Thoracic aorta (tissue), 2 donors: ENCODE measurements around the gene SUN5. TPM values are rescaled to one million over a fixed set of nuclear protein-coding genes. Genes with fewer than 3 reads are reported as not detected.

Experiments
- ATAC-seq: fragments of 150-250 bp; one replicate; pipeline ENCODE4 v1.8.0; 2017; ENCODE audit warnings: low read depth; ENCODE audit not compliant: insufficient number of reproducible peaks, low FRiP score
- DNase-seq: peaks from one replicate; pipeline ENCODE4 v3.0.0-alpha.2; 2020; ENCODE audit warnings: low spot score
- H3K27ac ChIP-seq, 2 donors: fragments of 200-600 bp; sonication (generic); 1 replicate in 1 of 2; 2 replicates in 1 of 2; pipeline ENCODE4 v1.5.1; 2016; ENCODE audit warnings: mild to moderate bottlenecking in 2 of 2, moderate library complexity in 2 of 2
- H3K27me3 ChIP-seq: fragments of 200-600 bp; sonication (generic); replicated peaks from 2 replicates; pipeline ENCODE4 v1.6.0; 2016; ENCODE audit warnings: mild to moderate bottlenecking; ENCODE audit not compliant: insufficient read depth
- H3K36me3 ChIP-seq: fragments of 200-600 bp; sonication (generic); one replicate; pipeline ENCODE4 v1.5.1; 2016
- H3K4me1 ChIP-seq, 2 donors: fragments of 200-600 bp; sonication (generic); 1 replicate in 1 of 2; 2 replicates in 1 of 2; pipeline versions ENCODE4 v1.5.1 to v1.6.0; 2016; ENCODE audit warnings: low read depth in 2 of 2, mild to moderate bottlenecking in 1 of 2; ENCODE audit not compliant: control insufficient read depth in 1 of 2
- H3K4me3 ChIP-seq: fragments of 200-600 bp; sonication (generic); 2 replicates; pipeline ENCODE4 v1.5.1; 2016; ENCODE audit warnings: mild to moderate bottlenecking
- H3K9me3 ChIP-seq: fragments of 200-600 bp; sonication (generic); 2 replicates; pipeline ENCODE4 v1.5.1; 2016
- total RNA-seq, 2 donors: library from RNA; depleted of rRNA; stranded (reverse); fragments of >200 nt; gene quantifications; one replicate each; pipeline versions ENCODE4 v1.1.0 to v1.2.3, GENCODE V29; 2016
- TF ChIP-seq, protein P1 (sequence below): fragments of 200-600 bp; sonication (generic); IDR thresholded peaks from one replicate; pipeline ENCODE4 v1.5.1; 2019; ENCODE audit warnings: antibody characterized with exemption

SUN5 gene
- total RNA-seq, 2 donors from 2014 or later: not detected

DNA sequence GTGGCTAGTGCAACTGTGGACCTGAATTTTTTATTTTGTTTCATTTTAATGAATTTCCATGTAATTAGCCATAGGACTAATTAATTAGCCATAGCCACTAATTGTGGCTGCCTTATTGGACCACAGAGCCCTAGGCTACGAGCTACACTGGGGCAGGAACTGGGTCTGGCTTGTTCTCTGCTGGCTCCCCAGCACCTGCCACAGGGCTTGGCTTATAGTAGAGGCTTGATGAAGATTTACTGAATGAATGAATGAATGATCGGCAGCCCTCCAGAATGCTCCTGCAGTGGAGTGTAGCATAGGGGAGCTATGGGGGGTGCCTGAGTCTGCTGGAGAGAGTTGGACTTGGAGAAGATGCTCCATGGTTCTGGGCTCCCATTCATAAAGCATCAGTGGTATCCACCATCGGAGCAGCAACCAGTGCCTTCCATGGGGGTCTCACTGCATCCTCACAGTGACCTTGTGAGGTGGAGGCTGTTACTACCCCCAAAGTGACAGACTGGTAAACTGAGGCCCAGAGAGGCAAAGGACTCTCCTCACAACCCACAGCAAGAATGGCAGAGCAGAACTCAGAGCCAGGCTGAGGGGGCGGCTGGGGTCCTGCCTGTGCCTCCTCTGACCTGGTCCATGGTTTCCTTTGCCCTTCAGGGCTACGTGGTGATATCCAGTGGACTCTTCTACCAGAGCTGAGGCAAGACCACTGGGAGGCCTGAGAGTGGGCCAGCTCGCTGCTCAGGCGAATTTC lies 18.6 kb upstream of the SUN5 start:
- H3K36me3 ChIP-seq: no peaks in the 10 kb centered on the region
- no peaks in the 10 kb centered on the region for H3K4me1 ChIP-seq
- DNase-seq: no peak
- H3K27me3 ChIP-seq: no peaks in the 10 kb centered on the region
- H3K9me3 ChIP-seq: no peaks in the 10 kb centered on the region
- no peak overlapping the region for H3K4me3 ChIP-seq
- H3K27ac ChIP-seq: no peak overlapping the region
- TF ChIP-seq, protein P1, sequence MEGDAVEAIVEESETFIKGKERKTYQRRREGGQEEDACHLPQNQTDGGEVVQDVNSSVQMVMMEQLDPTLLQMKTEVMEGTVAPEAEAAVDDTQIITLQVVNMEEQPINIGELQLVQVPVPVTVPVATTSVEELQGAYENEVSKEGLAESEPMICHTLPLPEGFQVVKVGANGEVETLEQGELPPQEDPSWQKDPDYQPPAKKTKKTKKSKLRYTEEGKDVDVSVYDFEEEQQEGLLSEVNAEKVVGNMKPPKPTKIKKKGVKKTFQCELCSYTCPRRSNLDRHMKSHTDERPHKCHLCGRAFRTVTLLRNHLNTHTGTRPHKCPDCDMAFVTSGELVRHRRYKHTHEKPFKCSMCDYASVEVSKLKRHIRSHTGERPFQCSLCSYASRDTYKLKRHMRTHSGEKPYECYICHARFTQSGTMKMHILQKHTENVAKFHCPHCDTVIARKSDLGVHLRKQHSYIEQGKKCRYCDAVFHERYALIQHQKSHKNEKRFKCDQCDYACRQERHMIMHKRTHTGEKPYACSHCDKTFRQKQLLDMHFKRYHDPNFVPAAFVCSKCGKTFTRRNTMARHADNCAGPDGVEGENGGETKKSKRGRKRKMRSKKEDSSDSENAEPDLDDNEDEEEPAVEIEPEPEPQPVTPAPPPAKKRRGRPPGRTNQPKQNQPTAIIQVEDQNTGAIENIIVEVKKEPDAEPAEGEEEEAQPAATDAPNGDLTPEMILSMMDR: no peak
- no peak for ATAC-seq

DNA sequence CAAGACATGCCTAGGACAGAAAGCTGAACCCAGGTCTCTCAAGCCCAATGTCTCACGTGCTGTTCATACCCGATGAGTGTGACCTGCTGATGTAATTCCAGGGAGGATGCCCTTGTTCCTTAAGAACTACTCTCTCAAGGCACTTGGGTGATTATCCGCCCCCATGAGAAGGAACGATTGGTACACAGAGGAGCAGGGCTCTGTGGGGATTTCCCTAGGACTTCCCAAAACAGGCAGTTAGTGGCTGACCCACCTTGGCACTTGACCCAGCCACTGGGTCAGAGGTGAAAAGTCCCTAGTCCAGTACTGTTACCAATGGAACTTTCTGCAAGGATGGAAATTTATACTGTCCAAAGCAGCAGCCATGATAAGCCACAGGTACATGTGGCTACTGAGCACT lies 18.1 kb upstream of the SUN5 start:
- Histone ChIP-seq H3K27ac (no peak overlapping the region), H3K36me3 (no peaks in the 10 kb centered on the region), H3K27me3 (no peaks in the 10 kb centered on the region), H3K4me3 (no peak overlapping the region), H3K9me3 (no peaks in the 10 kb centered on the region), H3K4me1 (no peaks in the 10 kb centered on the region)
- DNase-seq: no peak
- TF ChIP-seq, protein P1: no peak
- ATAC-seq: no peak

DNA sequence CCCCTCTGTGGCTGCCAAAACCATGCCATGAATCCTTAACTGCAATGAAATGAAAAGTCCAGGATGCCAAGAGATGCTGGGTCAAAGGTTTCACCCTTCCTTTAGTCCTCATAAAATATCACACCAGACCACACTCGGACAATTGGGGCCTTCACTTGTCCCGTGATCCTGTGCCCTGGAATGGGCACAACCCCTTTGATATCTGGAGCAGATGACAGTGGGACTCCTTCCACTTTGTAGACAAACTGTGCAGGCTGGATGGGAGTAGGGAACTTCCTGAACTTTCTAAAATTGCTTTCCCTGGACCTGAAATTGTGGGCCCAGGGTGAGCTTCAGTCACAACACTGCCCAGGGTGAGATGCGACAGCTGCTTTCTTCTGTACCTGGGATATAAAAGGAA lies 17.6 kb upstream of the SUN5 start:
- H3K27me3 ChIP-seq: no peaks in the 10 kb centered on the region
- no peaks in the 10 kb centered on the region for H3K9me3 ChIP-seq
- ATAC-seq (no peak), DNase-seq (no peak)
- H3K4me3 ChIP-seq: no peak overlapping the region
- TF ChIP-seq, protein P1: no peak
- H3K36me3 ChIP-seq: no peaks in the 10 kb centered on the region
- no peaks in the 10 kb centered on the region for H3K4me1 ChIP-seq
- no peak overlapping the region for H3K27ac ChIP-seq

DNA sequence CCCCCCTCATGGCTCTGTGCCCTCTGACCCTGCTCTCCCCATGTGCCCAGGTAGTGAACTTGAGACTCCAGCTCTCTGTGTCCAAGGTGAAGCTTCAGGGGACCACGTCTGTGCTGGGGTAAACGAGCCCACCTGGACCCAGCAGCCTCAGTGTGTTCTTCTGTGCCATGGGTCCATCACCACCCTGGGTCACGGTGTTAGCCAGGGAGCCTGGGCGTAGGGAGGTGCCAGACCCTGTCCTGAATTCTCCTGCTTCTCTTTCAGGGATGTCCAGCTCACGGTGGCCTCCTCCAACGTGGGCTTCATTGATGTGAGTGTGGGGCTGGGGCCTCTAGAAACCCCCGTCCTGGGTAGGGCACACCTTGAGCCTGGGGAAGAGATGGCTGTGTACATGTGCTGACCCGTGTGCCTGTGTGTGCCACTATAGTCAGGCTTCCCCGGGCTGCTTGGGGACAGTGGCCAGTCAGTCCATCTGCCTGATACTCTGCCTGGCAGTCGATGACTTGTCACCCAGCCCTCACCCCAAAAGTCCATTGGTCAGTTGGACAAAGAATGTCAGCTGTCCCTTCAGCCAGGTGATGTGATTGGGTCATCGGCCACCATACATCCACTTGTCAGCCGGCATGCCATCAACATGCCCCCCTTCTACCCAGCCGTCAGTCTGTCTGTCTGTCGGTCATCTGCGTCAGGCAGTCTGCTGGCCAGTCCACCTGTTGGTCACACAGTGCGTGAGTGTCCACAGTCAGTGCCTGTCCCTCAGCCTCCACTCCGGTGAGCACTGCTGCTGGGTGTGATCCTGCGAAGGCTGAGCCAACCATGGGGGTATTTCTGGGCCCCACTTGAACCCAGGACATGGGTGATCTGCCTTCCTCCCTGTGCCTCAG lies 16.3 kb upstream of the SUN5 start:
- Histone ChIP-seq H3K4me3 (no peak overlapping the region), H3K9me3 (no peaks in the 10 kb centered on the region), H3K27me3 (no peaks in the 10 kb centered on the region), H3K36me3 (no peaks in the 10 kb centered on the region), H3K27ac (no peak overlapping the region), H3K4me1 (no peaks in the 10 kb centered on the region)
- ATAC-seq (no peak), DNase-seq (no peak)
- TF ChIP-seq, protein P1: no peak
